Cardiac atrium fibroblast (primary cell): ENCODE results near the gene CDKN2AIPNL. TPM values are rescaled to one million over a fixed set of nuclear protein-coding genes. Genes with fewer than 3 reads are reported as not detected.

Source experiments
- total RNA-seq: library from RNA; depleted of rRNA; stranded (reverse); fragments of >200 nt; gene quantifications from 2 replicates; pipeline ENCODE4 v1.2.3, GENCODE V29; 2015

The CDKN2AIPNL gene
- total RNA-seq = 20.6 and 38.8 TPM in 2 replicates

GRCh38 chr5:134411546-134412266 is at the start of gene CDKN2AIPNL:
CDKN2AIPNL (minus strand) TSS chr5:134411881; CDS start chr5:134411854, 27 bp downstream.

GRCh38 chr5:134370871-134371833 is 40.5 kb downstream of the CDKN2AIPNL start, which contains the start of gene UBE2B:
UBE2B (plus strand) TSS chr5:134371569; CDS start chr5:134371596, 27 bp downstream.

Other genes with a start within 250 kb of the CDKN2AIPNL start
- gene SKP1, start 234.9 kb downstream of the CDKN2AIPNL start, total RNA-seq = 285 and 340 TPM in 2 replicates
- gene PPP2CA, start 185.8 kb downstream of the CDKN2AIPNL start, total RNA-seq = 116 and 154 TPM in 2 replicates
- gene CDKL3, start 44.7 kb downstream of the CDKN2AIPNL start, total RNA-seq = 1.3 and 4.2 TPM in 2 replicates
- 28.5 and 29.6 TPM in 2 replicates for gene UBE2B, start 40.3 kb downstream of the CDKN2AIPNL start, total RNA-seq
- gene JADE2, start 113.8 kb upstream of the CDKN2AIPNL start, total RNA-seq = 54.9 and 75.7 TPM in 2 replicates
- 35.4 and 38.7 TPM in 2 replicates for gene SAR1B, start 220.9 kb upstream of the CDKN2AIPNL start, total RNA-seq
- 21.8 and 34.0 TPM in 2 replicates for gene SEC24A, start 236.9 kb upstream of the CDKN2AIPNL start, total RNA-seq